ENCODE results near the gene C20orf204. TPM values are rescaled to one million over a fixed set of nuclear protein-coding genes. Genes with fewer than 3 reads are reported as not detected.
A peak's percentile ranks its signal among the peaks of the same experiment; 100 is the strongest.

Gene C20orf204
- total RNA-seq, 1 donor from 2014 or later: 0.55 TPM

- Histone ChIP-seq H3K27ac (replicated peaks) (peak within 1 kb of the TSS; percentile 85), H3K4me1 (peaks cover 54% of the 10 kb centered on the region), H3K9me3 (replicated peaks) (no peaks in the 10 kb centered on the region), H3K4me3 (peak within 1 kb of the TSS; percentile 90), H3K36me3 (no peaks in the 10 kb centered on the region), H3K27me3 (ENCODE audit: low read depth) (peaks cover 16% of the 10 kb centered on the region)
- intact Hi-C loops (cut with micrococcal nuclease): no loop called here
- no peak for DNase-seq
- TF ChIP-seq CTCF (IDR thresholded peaks at IDR 0.05; ENCODE audit: borderline replicate concordance): no peak
Measured at GRCh38 chr20:64080013-64080812, 44.2 kb downstream of the C20orf204 start, which contains the start of gene OPRL1. TSS of gene OPRL1 (plus strand) at chr20:64080082. CDS start at chr20:64092721, 12,639 bp downstream.

- TF ChIP-seq CTCF (IDR thresholded peaks at IDR 0.05; ENCODE audit: borderline replicate concordance): no peak
- peak overlapping the region; percentile 90 for H3K4me3 ChIP-seq
- H3K27ac ChIP-seq (replicated peaks): peak overlapping the region; percentile 85
- peaks cover 54% of the 10 kb centered on the region for H3K4me1 ChIP-seq
- peaks cover 24% of the 10 kb centered on the region for H3K27me3 ChIP-seq (ENCODE audit: low read depth)
- no peak for DNase-seq
- H3K36me3 ChIP-seq: no peaks in the 10 kb centered on the region
- H3K9me3 ChIP-seq (replicated peaks): no peaks in the 10 kb centered on the region
- intact Hi-C loops (cut with micrococcal nuclease): no loop called here
Measured at GRCh38 chr20:64080813-64081623, 45.0 kb downstream of the C20orf204 start.

GRCh38 chr20:64081624-64081964, 45.6 kb downstream of the C20orf204 start:
- Histone ChIP-seq H3K27me3 (ENCODE audit: low read depth) (peaks cover 30% of the 10 kb centered on the region), H3K36me3 (no peaks in the 10 kb centered on the region), H3K9me3 (replicated peaks) (no peaks in the 10 kb centered on the region), H3K4me1 (peaks cover 54% of the 10 kb centered on the region), H3K27ac (replicated peaks) (no peak overlapping the region), H3K4me3 (no peak overlapping the region)
- no peak for DNase-seq
- no peak for TF ChIP-seq CTCF (IDR thresholded peaks at IDR 0.05; ENCODE audit: borderline replicate concordance)
- intact Hi-C loops (cut with micrococcal nuclease): no loop called here

- DNase-seq: no peak
Measured at GRCh38 chr20:64082126-64082731, 46.2 kb downstream of the C20orf204 start.

More at GRCh38 chr20:64082126-64082731, 46.2 kb downstream of the C20orf204 start:
- no peak for TF ChIP-seq CTCF (IDR thresholded peaks at IDR 0.05; ENCODE audit: borderline replicate concordance)
- Histone ChIP-seq H3K9me3 (replicated peaks) (no peaks in the 10 kb centered on the region), H3K36me3 (no peaks in the 10 kb centered on the region), H3K4me1 (peaks cover 54% of the 10 kb centered on the region), H3K4me3 (no peak overlapping the region), H3K27ac (replicated peaks) (no peak overlapping the region), H3K27me3 (ENCODE audit: low read depth) (peaks cover 33% of the 10 kb centered on the region)
- intact Hi-C loops (cut with micrococcal nuclease): no loop called here
